Measurements from ENCODE around the gene CDKAL1. TPM values are rescaled to one million over a fixed set of nuclear protein-coding genes. Genes with fewer than 3 reads are reported as not detected.

CDKAL1 gene
- total RNA-seq, 4 donors from 2014 or later: 24.7 to 32.8 (median 29.8) TPM

DNA sequence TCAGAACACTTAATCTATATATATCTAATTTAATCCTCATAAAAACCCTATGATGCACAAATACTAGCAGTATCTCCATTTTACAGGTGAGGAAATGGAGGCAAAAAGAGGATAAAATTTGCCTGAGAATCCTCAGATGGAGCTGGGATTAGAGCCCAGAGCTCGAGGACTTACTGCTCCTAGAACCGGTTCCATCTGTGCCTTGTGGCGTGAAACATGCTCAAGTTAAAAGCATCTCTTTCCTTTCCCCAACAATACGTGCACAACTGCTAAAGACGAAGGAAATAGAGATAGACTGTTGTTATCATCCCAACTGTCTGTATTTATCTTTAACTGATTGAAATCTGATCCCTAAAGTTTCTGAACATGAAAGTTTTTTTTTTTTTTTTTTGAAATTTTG is 691.7 kb downstream of the CDKAL1 start:
- no peak overlapping the region for H3K4me3 ChIP-seq (replicated peaks in 1 of 3)
- intact Hi-C loops (cut with DNase I): no loop called here
- H3K27ac ChIP-seq: no peak overlapping the region
- TF ChIP-seq POLR2A (IDR thresholded peaks at IDR 0.05): no peak
- TF ChIP-seq, protein P1, sequence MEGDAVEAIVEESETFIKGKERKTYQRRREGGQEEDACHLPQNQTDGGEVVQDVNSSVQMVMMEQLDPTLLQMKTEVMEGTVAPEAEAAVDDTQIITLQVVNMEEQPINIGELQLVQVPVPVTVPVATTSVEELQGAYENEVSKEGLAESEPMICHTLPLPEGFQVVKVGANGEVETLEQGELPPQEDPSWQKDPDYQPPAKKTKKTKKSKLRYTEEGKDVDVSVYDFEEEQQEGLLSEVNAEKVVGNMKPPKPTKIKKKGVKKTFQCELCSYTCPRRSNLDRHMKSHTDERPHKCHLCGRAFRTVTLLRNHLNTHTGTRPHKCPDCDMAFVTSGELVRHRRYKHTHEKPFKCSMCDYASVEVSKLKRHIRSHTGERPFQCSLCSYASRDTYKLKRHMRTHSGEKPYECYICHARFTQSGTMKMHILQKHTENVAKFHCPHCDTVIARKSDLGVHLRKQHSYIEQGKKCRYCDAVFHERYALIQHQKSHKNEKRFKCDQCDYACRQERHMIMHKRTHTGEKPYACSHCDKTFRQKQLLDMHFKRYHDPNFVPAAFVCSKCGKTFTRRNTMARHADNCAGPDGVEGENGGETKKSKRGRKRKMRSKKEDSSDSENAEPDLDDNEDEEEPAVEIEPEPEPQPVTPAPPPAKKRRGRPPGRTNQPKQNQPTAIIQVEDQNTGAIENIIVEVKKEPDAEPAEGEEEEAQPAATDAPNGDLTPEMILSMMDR (IDR thresholded peaks at IDR 0.05): no peak
- H3K4me1 ChIP-seq: no peaks in the 10 kb centered on the region
- no peaks in the 10 kb centered on the region for H3K27me3 ChIP-seq
- H3K36me3 ChIP-seq: no peaks in the 10 kb centered on the region
- WGBS, 2 donors: 94 to 97% methylated on average over 5 of the region's 5 CpGs
- DNase-seq: no peak
- no peaks in the 10 kb centered on the region for H3K9me3 ChIP-seq

GRCh38 chr6:21227486-21227885 is 693.2 kb downstream of the CDKAL1 start:
- 87% methylated on average over 6 of the region's 6 CpGs for WGBS, 2 donors
- Histone ChIP-seq H3K9me3 (no peaks in the 10 kb centered on the region), H3K27ac (no peak overlapping the region), H3K36me3 (no peaks in the 10 kb centered on the region), H3K27me3 (no peaks in the 10 kb centered on the region), H3K4me3 (replicated peaks in 1 of 3) (no peak overlapping the region), H3K4me1 (no peaks in the 10 kb centered on the region)
- intact Hi-C loops (cut with DNase I): no loop called here
- TF ChIP-seq, protein P1 (IDR thresholded peaks at IDR 0.05): no peak
- TF ChIP-seq POLR2A (IDR thresholded peaks at IDR 0.05): no peak
- DNase-seq: no peak

GRCh38 chr6:21228411-21228810 is 694.2 kb downstream of the CDKAL1 start:
- no peak for DNase-seq
- no peak overlapping the region for H3K4me3 ChIP-seq (replicated peaks in 1 of 3)
- H3K36me3 ChIP-seq: no peaks in the 10 kb centered on the region

GRCh38 chr6:21228876-21229460 is 694.7 kb downstream of the CDKAL1 start:
- no peaks in the 10 kb centered on the region for H3K36me3 ChIP-seq
- 80 to 88% methylated on average over 6 of the region's 6 CpGs for whole genome bisulfite sequencing, 2 donors
- no peak overlapping the region for H3K27ac ChIP-seq
- no peaks in the 10 kb centered on the region for H3K9me3 ChIP-seq
- TF ChIP-seq POLR2A (IDR thresholded peaks at IDR 0.05): no peak
- TF ChIP-seq, protein P1 (IDR thresholded peaks at IDR 0.05): no peak
- H3K4me1 ChIP-seq: no peaks in the 10 kb centered on the region
- DNase-seq: no peak
- no peaks in the 10 kb centered on the region for H3K27me3 ChIP-seq
- intact Hi-C loops (cut with DNase I): no loop called here
- H3K4me3 ChIP-seq (replicated peaks in 1 of 3): no peak overlapping the region

More at GRCh38 chr6:21228411-21228810, 694.2 kb downstream of the CDKAL1 start:
- intact Hi-C loops (cut with DNase I): no loop called here
- H3K27ac ChIP-seq: no peak overlapping the region
- TF ChIP-seq, protein P1 (IDR thresholded peaks at IDR 0.05): no peak
- TF ChIP-seq POLR2A (IDR thresholded peaks at IDR 0.05): no peak
- WGBS, 2 donors: 96 to 98% methylated on average over 2 of the region's 2 CpGs
- H3K27me3 ChIP-seq: no peaks in the 10 kb centered on the region
- no peaks in the 10 kb centered on the region for H3K9me3 ChIP-seq
- H3K4me1 ChIP-seq: no peaks in the 10 kb centered on the region

DNA sequence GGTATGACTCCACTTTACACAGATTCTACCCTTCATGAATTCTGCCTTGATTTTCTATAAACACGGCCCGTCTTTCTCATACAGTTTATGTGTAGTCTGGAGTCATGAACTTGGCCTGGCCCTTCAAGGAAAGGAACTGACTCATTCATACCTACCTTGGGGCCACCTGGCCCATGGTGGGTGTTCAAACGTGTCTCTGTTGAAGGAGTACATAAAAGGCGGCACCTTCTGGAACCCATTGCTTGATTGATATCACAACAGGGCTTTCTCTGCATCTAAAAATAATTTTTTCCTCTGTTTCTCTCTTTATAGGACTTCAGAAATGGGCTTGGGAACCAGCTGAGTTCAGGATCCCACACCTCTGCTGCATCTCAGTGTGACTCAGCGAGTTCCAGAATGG is 696.3 kb downstream of the CDKAL1 start:
- intact Hi-C loops (cut with DNase I): no loop called here
- 87 to 97% methylated on average over 5 of the region's 5 CpGs for WGBS, 2 donors
- Histone ChIP-seq H3K27ac (no peak overlapping the region), H3K4me1 (no peaks in the 10 kb centered on the region), H3K9me3 (no peaks in the 10 kb centered on the region), H3K4me3 (replicated peaks in 1 of 3) (no peak overlapping the region), H3K27me3 (no peaks in the 10 kb centered on the region), H3K36me3 (no peaks in the 10 kb centered on the region)
- DNase-seq: no peak
- TF ChIP-seq, protein P1 (IDR thresholded peaks at IDR 0.05): no peak
- TF ChIP-seq POLR2A (IDR thresholded peaks at IDR 0.05): no peak
